GM23338 (cell line): ENCODE measurements around the gene MRPL32. TPM values are rescaled to one million over a fixed set of nuclear protein-coding genes. Genes with fewer than 3 reads are reported as not detected.

Experiments
- CREB1 ChIP-seq: fragments of 250-450 bp; sonication (Bioruptor Pico); IDR thresholded peaks from 2 replicates; pipeline ENCODE4 v1.5.0; 2020; ENCODE audit warnings: low read depth, mild to moderate bottlenecking, moderate library complexity
- EZH2phosphoT487 ChIP-seq: fragments of 200-600 bp; sonication (generic); IDR thresholded peaks from one replicate; pipeline ENCODE4 v1.8.1; 2018; ENCODE audit warnings: antibody characterized with exemption; ENCODE audit not compliant: unreplicated experiment
- NANOG ChIP-seq: IDR thresholded peaks from 2 replicates; pipeline ENCODE4 v1.6.1; 2016; ENCODE audit warnings: antibody characterized with exemption, borderline replicate concordance
- POLR2AphosphoS5 ChIP-seq: IDR thresholded peaks from 2 replicates; pipeline ENCODE4 v1.6.1; 2016; ENCODE audit warnings: antibody characterized with exemption, low read depth
- STAT1 ChIP-seq: IDR thresholded peaks from one replicate; pipeline ENCODE4 v1.6.1; 2016; ENCODE audit warnings: antibody characterized with exemption; ENCODE audit not compliant: unreplicated experiment
- ZNF114 ChIP-seq: fragments of 250-450 bp; sonication (Bioruptor Pico); IDR thresholded peaks from 2 replicates; pipeline ENCODE4 v1.5.0; 2020; ENCODE audit warnings: mild to moderate bottlenecking, moderate library complexity
- ZNF331 ChIP-seq: fragments of 250-450 bp; sonication (Bioruptor Pico); IDR thresholded peaks from 2 replicates; pipeline ENCODE4 v1.5.0; 2020; ENCODE audit warnings: low read depth, mild to moderate bottlenecking, moderate library complexity
- polyA plus RNA-seq: library from polyadenylated mRNA; unstranded; fragments of >200 nt; fragmentation: Nextera tagmentation; extraction: Ambion mirVana; gene quantifications from 2 replicates; pipeline ENCODE4 v1.2.1, GENCODE V29; 2016
- total RNA-seq: library from RNA; depleted of rRNA; stranded (reverse); fragments of >200 nt; shearing (Covaris generic); gene quantifications from 2 replicates; pipeline ENCODE4 v1.2.3, GENCODE V29; 2014
- TF ChIP-seq, protein P1 (sequence below): fragments of 250-450 bp; sonication (Bioruptor Pico); IDR thresholded peaks from 2 replicates; pipeline ENCODE4 v1.5.0; 2020; ENCODE audit warnings: mild to moderate bottlenecking, moderate library complexity
- TF ChIP-seq, protein P2 (sequence below): IDR thresholded peaks from 2 replicates; pipeline ENCODE4 v1.6.1; 2016; ENCODE audit warnings: antibody characterized with exemption

Gene MRPL32
- total and polyA plus RNA-seq, 2 experiments from 2014 or later = 93.4 to 303 TPM

DNA sequence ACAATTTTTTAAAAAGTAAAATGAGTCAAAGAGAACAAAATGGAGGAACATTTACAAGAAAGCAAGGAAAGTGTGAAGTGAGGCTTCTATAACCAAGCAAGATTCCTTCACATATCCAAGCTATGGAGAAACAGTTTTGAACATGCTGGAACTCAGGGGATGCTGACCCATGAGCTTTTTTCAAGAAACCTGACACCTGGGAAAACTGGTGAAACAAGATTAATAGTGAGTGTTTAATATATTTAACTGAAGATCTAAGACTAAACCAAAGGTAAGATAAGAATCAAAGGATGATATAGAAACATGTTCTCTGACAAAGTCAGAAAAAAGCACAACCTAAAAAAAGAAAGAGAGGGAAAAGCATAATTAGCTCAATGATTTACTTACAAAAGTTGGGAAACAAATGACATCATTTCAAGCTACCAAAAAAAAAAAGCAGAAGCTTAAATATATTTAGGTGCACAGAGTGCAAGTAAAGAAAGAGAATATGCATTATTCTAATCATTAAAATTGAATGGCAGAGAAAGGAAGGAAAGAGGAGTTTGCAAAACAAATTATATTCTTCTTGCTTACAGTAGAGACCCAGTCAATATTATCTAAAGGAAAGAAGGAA, 45.2 kb upstream of the MRPL32 start (continued):
- TF ChIP-seq, protein P1, sequence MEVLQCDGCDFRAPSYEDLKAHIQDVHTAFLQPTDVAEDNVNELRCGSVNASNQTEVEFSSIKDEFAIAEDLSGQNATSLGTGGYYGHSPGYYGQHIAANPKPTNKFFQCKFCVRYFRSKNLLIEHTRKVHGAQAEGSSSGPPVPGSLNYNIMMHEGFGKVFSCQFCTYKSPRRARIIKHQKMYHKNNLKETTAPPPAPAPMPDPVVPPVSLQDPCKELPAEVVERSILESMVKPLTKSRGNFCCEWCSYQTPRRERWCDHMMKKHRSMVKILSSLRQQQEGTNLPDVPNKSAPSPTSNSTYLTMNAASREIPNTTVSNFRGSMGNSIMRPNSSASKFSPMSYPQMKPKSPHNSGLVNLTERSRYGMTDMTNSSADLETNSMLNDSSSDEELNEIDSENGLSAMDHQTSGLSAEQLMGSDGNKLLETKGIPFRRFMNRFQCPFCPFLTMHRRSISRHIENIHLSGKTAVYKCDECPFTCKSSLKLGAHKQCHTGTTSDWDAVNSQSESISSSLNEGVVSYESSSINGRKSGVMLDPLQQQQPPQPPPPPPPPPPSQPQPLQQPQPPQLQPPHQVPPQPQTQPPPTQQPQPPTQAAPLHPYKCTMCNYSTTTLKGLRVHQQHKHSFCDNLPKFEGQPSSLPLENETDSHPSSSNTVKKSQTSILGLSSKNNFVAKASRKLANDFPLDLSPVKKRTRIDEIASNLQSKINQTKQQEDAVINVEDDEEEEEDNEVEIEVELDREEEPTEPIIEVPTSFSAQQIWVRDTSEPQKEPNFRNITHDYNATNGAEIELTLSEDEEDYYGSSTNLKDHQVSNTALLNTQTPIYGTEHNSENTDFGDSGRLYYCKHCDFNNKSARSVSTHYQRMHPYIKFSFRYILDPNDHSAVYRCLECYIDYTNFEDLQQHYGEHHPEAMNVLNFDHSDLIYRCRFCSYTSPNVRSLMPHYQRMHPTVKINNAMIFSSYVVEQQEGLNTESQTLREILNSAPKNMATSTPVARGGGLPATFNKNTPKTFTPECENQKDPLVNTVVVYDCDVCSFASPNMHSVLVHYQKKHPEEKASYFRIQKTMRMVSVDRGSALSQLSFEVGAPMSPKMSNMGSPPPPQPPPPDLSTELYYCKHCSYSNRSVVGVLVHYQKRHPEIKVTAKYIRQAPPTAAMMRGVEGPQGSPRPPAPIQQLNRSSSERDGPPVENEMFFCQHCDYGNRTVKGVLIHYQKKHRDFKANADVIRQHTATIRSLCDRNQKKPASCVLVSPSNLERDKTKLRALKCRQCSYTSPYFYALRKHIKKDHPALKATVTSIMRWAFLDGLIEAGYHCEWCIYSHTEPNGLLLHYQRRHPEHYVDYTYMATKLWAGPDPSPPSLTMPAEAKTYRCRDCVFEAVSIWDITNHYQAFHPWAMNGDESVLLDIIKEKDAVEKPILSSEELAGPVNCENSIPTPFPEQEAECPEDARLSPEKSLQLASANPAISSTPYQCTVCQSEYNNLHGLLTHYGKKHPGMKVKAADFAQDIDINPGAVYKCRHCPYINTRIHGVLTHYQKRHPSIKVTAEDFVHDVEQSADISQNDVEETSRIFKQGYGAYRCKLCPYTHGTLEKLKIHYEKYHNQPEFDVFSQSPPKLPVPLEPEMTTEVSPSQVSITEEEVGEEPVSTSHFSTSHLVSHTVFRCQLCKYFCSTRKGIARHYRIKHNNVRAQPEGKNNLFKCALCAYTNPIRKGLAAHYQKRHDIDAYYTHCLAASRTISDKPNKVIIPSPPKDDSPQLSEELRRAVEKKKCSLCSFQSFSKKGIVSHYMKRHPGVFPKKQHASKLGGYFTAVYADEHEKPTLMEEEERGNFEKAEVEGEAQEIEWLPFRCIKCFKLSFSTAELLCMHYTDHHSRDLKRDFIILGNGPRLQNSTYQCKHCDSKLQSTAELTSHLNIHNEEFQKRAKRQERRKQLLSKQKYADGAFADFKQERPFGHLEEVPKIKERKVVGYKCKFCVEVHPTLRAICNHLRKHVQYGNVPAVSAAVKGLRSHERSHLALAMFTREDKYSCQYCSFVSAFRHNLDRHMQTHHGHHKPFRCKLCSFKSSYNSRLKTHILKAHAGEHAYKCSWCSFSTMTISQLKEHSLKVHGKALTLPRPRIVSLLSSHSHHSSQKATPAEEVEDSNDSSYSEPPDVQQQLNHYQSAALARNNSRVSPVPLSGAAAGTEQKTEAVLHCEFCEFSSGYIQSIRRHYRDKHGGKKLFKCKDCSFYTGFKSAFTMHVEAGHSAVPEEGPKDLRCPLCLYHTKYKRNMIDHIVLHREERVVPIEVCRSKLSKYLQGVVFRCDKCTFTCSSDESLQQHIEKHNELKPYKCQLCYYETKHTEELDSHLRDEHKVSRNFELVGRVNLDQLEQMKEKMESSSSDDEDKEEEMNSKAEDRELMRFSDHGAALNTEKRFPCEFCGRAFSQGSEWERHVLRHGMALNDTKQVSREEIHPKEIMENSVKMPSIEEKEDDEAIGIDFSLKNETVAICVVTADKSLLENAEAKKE (CRISPR knock-in tag) = no peak
- TF ChIP-seq, protein P2, sequence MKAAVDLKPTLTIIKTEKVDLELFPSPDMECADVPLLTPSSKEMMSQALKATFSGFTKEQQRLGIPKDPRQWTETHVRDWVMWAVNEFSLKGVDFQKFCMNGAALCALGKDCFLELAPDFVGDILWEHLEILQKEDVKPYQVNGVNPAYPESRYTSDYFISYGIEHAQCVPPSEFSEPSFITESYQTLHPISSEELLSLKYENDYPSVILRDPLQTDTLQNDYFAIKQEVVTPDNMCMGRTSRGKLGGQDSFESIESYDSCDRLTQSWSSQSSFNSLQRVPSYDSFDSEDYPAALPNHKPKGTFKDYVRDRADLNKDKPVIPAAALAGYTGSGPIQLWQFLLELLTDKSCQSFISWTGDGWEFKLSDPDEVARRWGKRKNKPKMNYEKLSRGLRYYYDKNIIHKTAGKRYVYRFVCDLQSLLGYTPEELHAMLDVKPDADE = no peak
- TF ChIP-seq ZNF331 (CRISPR knock-in tag) (no peak), NANOG (no peak), STAT1 (no peak), POLR2AphosphoS5 (no peak), ZNF114 (CRISPR knock-in tag) (no peak), EZH2phosphoT487 (no peak), CREB1 (no peak)
